ENCODE results near the gene EDN1. TPM values are rescaled to one million over a fixed set of nuclear protein-coding genes. Genes with fewer than 3 reads are reported as not detected.

Gene EDN1
- total RNA-seq, 1 experiment from 2014 or later = 25.6 TPM

DNA sequence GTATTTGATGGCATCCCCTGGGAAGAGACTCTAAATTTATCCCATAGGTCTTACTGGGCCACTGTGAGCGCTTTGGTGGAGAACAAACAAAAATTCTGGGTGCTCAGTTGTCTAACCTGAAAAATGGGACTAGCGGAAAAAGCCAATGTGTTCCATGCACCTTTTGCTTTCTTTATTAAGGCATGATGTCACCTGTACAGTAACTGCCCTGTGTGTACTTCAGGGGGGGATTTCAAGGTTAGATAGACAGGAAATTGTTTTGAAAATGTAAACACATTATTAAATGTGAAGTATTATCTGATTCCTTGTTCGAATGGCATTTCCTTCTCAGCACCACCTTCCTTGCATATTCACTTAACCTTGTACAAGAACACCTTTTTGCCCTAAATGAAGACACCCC is 1.2 kb upstream of the EDN1 start:
- ATAC-seq = no peak
- Histone ChIP-seq H3K4me2 (ENCODE audit: low read length) (peak overlapping the region; percentile 84), H3K36me3 (ENCODE audit: low read depth, low read length) (0 out of 2 replicates have a peak, but pooled peaks cover 2% of the 10 kb centered on the region), H3K27ac (ENCODE audit: low read length) (peak overlapping the region; percentile 86), H2AFZ (ENCODE audit: low read length) (0 out of 2 replicates have a peak overlapping the region, but pooled peaks have one; percentile 90), H3K9ac (ENCODE audit: low read length) (peak overlapping the region; percentile 68; the same call in 1 of the 2 replicates), H3K4me3 (ENCODE audit: low read length) (peak overlapping the region; percentile 77), H3K4me1 (ENCODE audit: insufficient read depth, low read length) (peaks cover 57% of the 10 kb centered on the region), H3K9me2 (replicated peaks; ENCODE audit: low read length) (no peaks in the 10 kb centered on the region), H4K20me1 (ENCODE audit: low read length) (no peaks in the 10 kb centered on the region), H3K27me3 (ENCODE audit: low read length) (no peaks in the 10 kb centered on the region), H3K9me3 (ENCODE audit: low read length) (no peaks in the 10 kb centered on the region), H3K79me2 (ENCODE audit: low read length) (peaks cover 21% of the 10 kb centered on the region), H3F3A (ENCODE audit: low read length, unreplicated experiment) (peaks cover 5% of the 10 kb centered on the region)
- POLR2A ChIA-PET (ENCODE audit: unreplicated experiment) = interaction anchor here (0.7 to 0.9 kb wide), 4 partner anchors 54 to 314 kb away, joined by 3 to 7 read pairs (median 4); no protein-coding TSS in a partner anchor
- BruUV-seq (replicated peaks) = no TSS peak
- intact Hi-C loops (cut with micrococcal nuclease) = loop anchor here (1.0 to 5.0 kb wide), 5 partner anchors 40 to 704 kb away; no protein-coding TSS in a partner anchor
- TF ChIP-seq CTCF (conservative IDR thresholded peaks at IDR 0.05; ENCODE audit: low read depth, low read length) = no peak
- no peak for TF ChIP-seq EZH2 (IDR thresholded peaks at IDR 0.05; ENCODE audit: low read length, unreplicated experiment)
- TF ChIP-seq EZH2phosphoT487 (IDR thresholded peaks at IDR 0.05; ENCODE audit: borderline replicate concordance, low read length) = no peak
- CTCF ChIA-PET = interaction anchor here (0.6 to 1.0 kb wide), 4 partner anchors 43 to 1355 kb away, joined by 3 to 5 read pairs (median 4); no protein-coding TSS in a partner anchor
- DNase-seq = peak; percentile 50

DNA sequence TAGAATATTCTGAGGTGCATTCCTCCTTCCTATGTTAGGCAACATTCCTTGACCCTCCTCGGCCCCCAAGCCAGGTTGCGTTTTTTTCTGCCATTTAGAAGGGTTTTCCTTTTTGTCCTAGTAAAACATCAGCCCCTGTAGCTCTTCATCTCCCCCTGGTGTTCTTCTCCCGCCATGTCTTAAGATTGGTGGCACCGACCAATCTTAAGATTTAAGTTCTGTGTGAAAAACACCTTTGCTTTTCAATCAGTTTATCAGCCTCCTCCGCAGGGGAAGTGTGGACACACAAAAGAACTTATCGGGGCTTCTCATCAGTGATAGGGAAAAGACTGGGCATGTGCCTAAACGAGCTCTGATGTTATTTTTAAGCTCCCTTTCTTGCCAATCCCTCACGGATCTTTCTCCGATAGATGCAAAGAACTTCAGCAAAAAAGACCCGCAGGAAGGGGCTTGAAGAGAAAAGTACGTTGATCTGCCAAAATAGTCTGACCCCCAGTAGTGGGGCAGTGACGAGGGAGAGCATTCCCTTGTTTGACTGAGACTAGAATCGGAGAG is 719 bp upstream of the EDN1 start:
- Histone ChIP-seq H3K79me2 (ENCODE audit: low read length) (peaks cover 21% of the 10 kb centered on the region), H3K9me2 (replicated peaks; ENCODE audit: low read length) (no peaks in the 10 kb centered on the region), H3K4me3 (ENCODE audit: low read length) (peak overlapping the region; percentile 77), H3F3A (ENCODE audit: low read length, unreplicated experiment) (peaks cover 5% of the 10 kb centered on the region), H3K4me2 (ENCODE audit: low read length) (peak overlapping the region; percentile 84), H3K27ac (ENCODE audit: low read length) (peak overlapping the region; percentile 86), H3K9me3 (ENCODE audit: low read length) (no peaks in the 10 kb centered on the region), H3K27me3 (ENCODE audit: low read length) (no peaks in the 10 kb centered on the region), H3K36me3 (ENCODE audit: low read depth, low read length) (0 out of 2 replicates have a peak, but pooled peaks cover 2% of the 10 kb centered on the region), H4K20me1 (ENCODE audit: low read length) (no peaks in the 10 kb centered on the region), H3K4me1 (ENCODE audit: insufficient read depth, low read length) (peaks cover 63% of the 10 kb centered on the region), H2AFZ (ENCODE audit: low read length) (peak overlapping the region; percentile 74), H3K9ac (ENCODE audit: low read length) (peak overlapping the region; percentile 66)
- BruUV-seq (replicated peaks) = TSS peak; percentile 74
- intact Hi-C loops (cut with micrococcal nuclease) = loop anchor here (1.0 to 5.0 kb wide), 4 partner anchors 55 to 705 kb away; no protein-coding TSS in a partner anchor
- peak; percentile 88 for DNase-seq
- POLR2A ChIA-PET (ENCODE audit: unreplicated experiment) = interaction anchor here (0.5 to 0.9 kb wide), 8 partner anchors 25 to 314 kb away, joined by 3 to 18 read pairs (median 4); partner anchors contain the start of gene HIVEP1
- TF ChIP-seq CTCF (conservative IDR thresholded peaks at IDR 0.05; ENCODE audit: low read depth, low read length) (peak; percentile 88), EZH2phosphoT487 (IDR thresholded peaks at IDR 0.05; ENCODE audit: borderline replicate concordance, low read length) (no peak), EZH2 (IDR thresholded peaks at IDR 0.05; ENCODE audit: low read length, unreplicated experiment) (no peak)
- CTCF ChIA-PET = interaction anchor here (0.6 to 1.3 kb wide), 9 partner anchors 21 to 1355 kb away, joined by 3 to 8 read pairs (median 4); no protein-coding TSS in a partner anchor
- ATAC-seq = peak; percentile 5
